Measurements from ENCODE around the gene POGLUT3.

Gene POGLUT3

GRCh38 chr11:108498046-108498815 lies at the start of gene POGLUT3:
TSS of gene POGLUT3 (minus strand) at chr11:108498384. CDS start at chr11:108498366, 18 bp downstream.
- peak; percentile 72 to 77 for DNase-seq

GRCh38 chr11:108545909-108546501 lies 47.8 kb upstream of the POGLUT3 start:
- no peak for DNase-seq

- no peak for DNase-seq
Observed at GRCh38 chr11:108543316-108543964, 45.3 kb upstream of the POGLUT3 start.

- DNase-seq: no peak
Observed at GRCh38 chr11:108541531-108541930, 43.3 kb upstream of the POGLUT3 start.

- DNase-seq: no peak
Observed at GRCh38 chr11:108538502-108538901, 40.3 kb upstream of the POGLUT3 start.

GRCh38 chr11:108538022-108538424 lies 39.8 kb upstream of the POGLUT3 start:
- DNase-seq: no peak

- DNase-seq: no peak
Observed at GRCh38 chr11:108536783-108537182, 38.6 kb upstream of the POGLUT3 start.

- DNase-seq: no peak
Observed at GRCh38 chr11:108535384-108535955, 37.3 kb upstream of the POGLUT3 start.

- no peak for DNase-seq
Observed at GRCh38 chr11:108534274-108534882, 36.2 kb upstream of the POGLUT3 start.

GRCh38 chr11:108530426-108530825 lies 32.2 kb upstream of the POGLUT3 start:
- no peak for DNase-seq

GRCh38 chr11:108527382-108527781 lies 29.2 kb upstream of the POGLUT3 start:
- DNase-seq: no peak

GRCh38 chr11:108525161-108525560 lies 27.0 kb upstream of the POGLUT3 start:
- no peak for DNase-seq

GRCh38 chr11:108524422-108524821 lies 26.2 kb upstream of the POGLUT3 start:
- DNase-seq: no peak

GRCh38 chr11:108522318-108522717 lies 24.1 kb upstream of the POGLUT3 start:
- no peak for DNase-seq

- no peak for DNase-seq
Observed at GRCh38 chr11:108518581-108518980, 20.4 kb upstream of the POGLUT3 start.

- no peak for DNase-seq
Observed at GRCh38 chr11:108516125-108516524, 17.9 kb upstream of the POGLUT3 start.

GRCh38 chr11:108512708-108513107 lies 14.5 kb upstream of the POGLUT3 start:
- DNase-seq: no peak

GRCh38 chr11:108511851-108512474 lies 13.8 kb upstream of the POGLUT3 start:
- no peak for DNase-seq

GRCh38 chr11:108508653-108509593 lies 10.7 kb upstream of the POGLUT3 start:
- DNase-seq: no peak

- no peak for DNase-seq
Observed at GRCh38 chr11:108501396-108501795, 3.2 kb upstream of the POGLUT3 start.

- DNase-seq: no peak
Observed at GRCh38 chr11:108500721-108501120, 2.5 kb upstream of the POGLUT3 start.

GRCh38 chr11:108500169-108500568 lies 2.0 kb upstream of the POGLUT3 start:
- DNase-seq: no peak

All from SW 1271 (cell line).